PFSK-1 (cell line): Measurements from ENCODE around the gene S100A12.

Source experiments
- SIN3A ChIP-seq: IDR thresholded peaks from 2 replicates; pipeline ENCODE4 v1.6.1; 2012; ENCODE audit warnings: mild to moderate bottlenecking, low read length, moderate library complexity, borderline replicate concordance; ENCODE audit not compliant: insufficient read depth
- TAF1 ChIP-seq: IDR thresholded peaks from 2 replicates; pipeline ENCODE4 v1.6.1; 2012; ENCODE audit warnings: low read length, control low read depth, borderline replicate concordance; ENCODE audit not compliant: insufficient read depth

- no peak for TF ChIP-seq SIN3A
- TF ChIP-seq TAF1: no peak
Measured at GRCh38 chr1:153399401-153400055, 24.1 kb upstream of the S100A12 start.
